ENCODE results near the gene DLGAP4. TPM values are rescaled to one million over a fixed set of nuclear protein-coding genes. Genes with fewer than 3 reads are reported as not detected.

The DLGAP4 gene
- total and polyA plus RNA-seq, 9 of the 15 experiments (the other 6 are each of a cell fraction or from before 2014, with no cell fraction given) = 0.31 to 34.1 (median 4.5) TPM

- 0 out of 2 replicates have a peak, but pooled peaks have one; percentile 22 for TF ChIP-seq JUND (IDR thresholded peaks at IDR 0.05; ENCODE audit: borderline replicate concordance, low read depth, low read length)
- TF ChIP-seq JUND (tag; IDR thresholded peaks at IDR 0.05; ENCODE audit: borderline replicate concordance, low read depth, low read length) = no peak
- TF ChIP-seq, protein P1, sequence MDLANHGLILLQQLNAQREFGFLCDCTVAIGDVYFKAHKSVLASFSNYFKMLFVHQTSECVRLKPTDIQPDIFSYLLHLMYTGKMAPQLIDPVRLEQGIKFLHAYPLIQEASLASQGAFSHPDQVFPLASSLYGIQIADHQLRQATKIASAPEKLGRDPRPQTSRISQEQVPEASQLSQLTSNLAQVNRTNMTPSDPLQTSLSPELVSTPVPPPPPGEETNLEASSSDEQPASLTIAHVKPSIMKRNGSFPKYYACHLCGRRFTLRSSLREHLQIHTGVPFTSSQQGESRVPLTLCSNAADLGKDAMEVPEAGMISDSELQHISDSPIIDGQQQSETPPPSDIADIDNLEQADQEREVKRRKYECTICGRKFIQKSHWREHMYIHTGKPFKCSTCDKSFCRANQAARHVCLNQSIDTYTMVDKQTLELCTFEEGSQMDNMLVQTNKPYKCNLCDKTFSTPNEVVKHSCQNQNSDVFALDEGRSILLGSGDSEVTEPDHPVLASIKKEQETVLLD (IDR thresholded peaks at IDR 0.05) = 0 out of 2 replicates have a peak, but pooled peaks have one; percentile 15
- TF ChIP-seq, protein P2, sequence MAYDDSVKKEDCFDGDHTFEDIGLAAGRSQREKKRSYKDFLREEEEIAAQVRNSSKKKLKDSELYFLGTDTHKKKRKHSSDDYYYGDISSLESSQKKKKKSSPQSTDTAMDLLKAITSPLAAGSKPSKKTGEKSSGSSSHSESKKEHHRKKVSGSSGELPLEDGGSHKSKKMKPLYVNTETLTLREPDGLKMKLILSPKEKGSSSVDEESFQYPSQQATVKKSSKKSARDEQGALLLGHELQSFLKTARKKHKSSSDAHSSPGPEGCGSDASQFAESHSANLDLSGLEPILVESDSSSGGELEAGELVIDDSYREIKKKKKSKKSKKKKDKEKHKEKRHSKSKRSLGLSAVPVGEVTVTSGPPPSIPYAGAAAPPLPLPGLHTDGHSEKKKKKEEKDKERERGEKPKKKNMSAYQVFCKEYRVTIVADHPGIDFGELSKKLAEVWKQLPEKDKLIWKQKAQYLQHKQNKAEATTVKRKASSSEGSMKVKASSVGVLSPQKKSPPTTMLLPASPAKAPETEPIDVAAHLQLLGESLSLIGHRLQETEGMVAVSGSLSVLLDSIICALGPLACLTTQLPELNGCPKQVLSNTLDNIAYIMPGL (CRISPR knock-in tag; IDR thresholded peaks at IDR 0.05) = no peak
- no peak for TF ChIP-seq E4F1 (CRISPR knock-in tag; IDR thresholded peaks at IDR 0.05; ENCODE audit: borderline replicate concordance)
- TF ChIP-seq ZBTB1 (CRISPR knock-in tag; IDR thresholded peaks at IDR 0.05; ENCODE audit: borderline replicate concordance, low read depth) = no peak
- no peak for TF ChIP-seq HMGN3 (IDR thresholded peaks at IDR 0.05; ENCODE audit: borderline replicate concordance, extremely low read depth, insufficient read length, low read depth, low read length)
- TF ChIP-seq KDM4B (IDR thresholded peaks at IDR 0.05; ENCODE audit: borderline replicate concordance in 2 of 2, low read depth in 1 of 2) = no peak
- no peak for TF ChIP-seq ILF3 (IDR thresholded peaks at IDR 0.05; ENCODE audit: borderline replicate concordance)
- TF ChIP-seq CBX2 (IDR thresholded peaks at IDR 0.05; ENCODE audit: insufficient read depth, low read length, poor library complexity, severe bottlenecking) = no peak
- TF ChIP-seq ZNF511 (CRISPR knock-in tag; IDR thresholded peaks at IDR 0.05) = no peak
- TF ChIP-seq CUX1 (CRISPR knock-in tag; IDR thresholded peaks at IDR 0.05) = 0 out of 2 replicates have a peak, but pooled peaks have one; percentile 24
- TF ChIP-seq, protein P3, sequence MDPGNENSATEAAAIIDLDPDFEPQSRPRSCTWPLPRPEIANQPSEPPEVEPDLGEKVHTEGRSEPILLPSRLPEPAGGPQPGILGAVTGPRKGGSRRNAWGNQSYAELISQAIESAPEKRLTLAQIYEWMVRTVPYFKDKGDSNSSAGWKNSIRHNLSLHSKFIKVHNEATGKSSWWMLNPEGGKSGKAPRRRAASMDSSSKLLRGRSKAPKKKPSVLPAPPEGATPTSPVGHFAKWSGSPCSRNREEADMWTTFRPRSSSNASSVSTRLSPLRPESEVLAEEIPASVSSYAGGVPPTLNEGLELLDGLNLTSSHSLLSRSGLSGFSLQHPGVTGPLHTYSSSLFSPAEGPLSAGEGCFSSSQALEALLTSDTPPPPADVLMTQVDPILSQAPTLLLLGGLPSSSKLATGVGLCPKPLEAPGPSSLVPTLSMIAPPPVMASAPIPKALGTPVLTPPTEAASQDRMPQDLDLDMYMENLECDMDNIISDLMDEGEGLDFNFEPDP (CRISPR knock-in tag; IDR thresholded peaks at IDR 0.05) = no peak
These were observed 266.6 kb downstream of the DLGAP4 start (continued) for GRCh38 chr20:36572701-36573102.

Data from K562 (cell line).